NCI-H1930 (cell line): ENCODE results near the gene STYX.
"Not testable (repeated sequence)": the region's sequence is repeated elsewhere in the genome, so short reads cannot be mapped to it uniquely, and the experiment has no call there.

Source experiments
- DNase-seq, 2 experiments: peaks; one replicate each; lab custom pipeline; 2025; lab: John Stamatoyannopoulos, UW

Gene STYX

GRCh38 chr14:52724360-52724644 is 5.7 kb upstream of the STYX start:
- no peak for DNase-seq

- not testable (repeated sequence) for DNase-seq
Observed at GRCh38 chr14:52727509-52727908, 2.5 kb upstream of the STYX start.

GRCh38 chr14:52729035-52729434 is 931 bp upstream of the STYX start:
- DNase-seq: not testable (repeated sequence)

GRCh38 chr14:52729585-52729924 is 411 bp upstream of the STYX start:
- DNase-seq: no peak

- no peak for DNase-seq
Observed at GRCh38 chr14:52730709-52731111, 744 bp downstream of the STYX start.

- DNase-seq: no peak
Observed at GRCh38 chr14:52733824-52734223, 3.9 kb downstream of the STYX start.

- no peak for DNase-seq
Observed at GRCh38 chr14:52735921-52736489, 6.0 kb downstream of the STYX start.

- DNase-seq: no peak
Observed at GRCh38 chr14:52738409-52738808, 8.4 kb downstream of the STYX start.

GRCh38 chr14:52740751-52741150 is 10.8 kb downstream of the STYX start:
- no peak for DNase-seq

- no peak for DNase-seq
Observed at GRCh38 chr14:52741865-52742264, 11.9 kb downstream of the STYX start.

- no peak for DNase-seq
Observed at GRCh38 chr14:52748647-52749292, 18.8 kb downstream of the STYX start.

GRCh38 chr14:52755607-52756316 is 25.8 kb downstream of the STYX start:
- DNase-seq: no peak

- DNase-seq: no peak
Observed at GRCh38 chr14:52759145-52759544, 29.2 kb downstream of the STYX start.

- DNase-seq: not testable (repeated sequence)
Observed at GRCh38 chr14:52762923-52763322, 33.0 kb downstream of the STYX start.

- DNase-seq: no peak
Observed at GRCh38 chr14:52767058-52767833, 37.3 kb downstream of the STYX start.

GRCh38 chr14:52769887-52770286 is 39.9 kb downstream of the STYX start:
- DNase-seq: no peak

- no peak for DNase-seq
Observed at GRCh38 chr14:52776816-52777215, 46.9 kb downstream of the STYX start.

- no peak for DNase-seq
Observed at GRCh38 chr14:52778702-52779101, 48.7 kb downstream of the STYX start.

GRCh38 chr14:52780893-52781292 is 50.9 kb downstream of the STYX start:
- DNase-seq: no peak

GRCh38 chr14:52781629-52782028 is 51.7 kb downstream of the STYX start:
- no peak for DNase-seq

GRCh38 chr14:52783206-52783605 is 53.2 kb downstream of the STYX start:
- DNase-seq: no peak

GRCh38 chr14:52786887-52787286 is 56.9 kb downstream of the STYX start:
- DNase-seq: no peak

GRCh38 chr14:52789118-52789517 is 59.2 kb downstream of the STYX start:
- no peak for DNase-seq
